Measurements from ENCODE around the gene CARD19. TPM values are rescaled to one million over a fixed set of nuclear protein-coding genes. Genes with fewer than 3 reads are reported as not detected.
A peak's percentile ranks its signal among the peaks of the same experiment; 100 is the strongest.

CARD19 gene
- total RNA-seq, 1 donor: 221 TPM

DNA sequence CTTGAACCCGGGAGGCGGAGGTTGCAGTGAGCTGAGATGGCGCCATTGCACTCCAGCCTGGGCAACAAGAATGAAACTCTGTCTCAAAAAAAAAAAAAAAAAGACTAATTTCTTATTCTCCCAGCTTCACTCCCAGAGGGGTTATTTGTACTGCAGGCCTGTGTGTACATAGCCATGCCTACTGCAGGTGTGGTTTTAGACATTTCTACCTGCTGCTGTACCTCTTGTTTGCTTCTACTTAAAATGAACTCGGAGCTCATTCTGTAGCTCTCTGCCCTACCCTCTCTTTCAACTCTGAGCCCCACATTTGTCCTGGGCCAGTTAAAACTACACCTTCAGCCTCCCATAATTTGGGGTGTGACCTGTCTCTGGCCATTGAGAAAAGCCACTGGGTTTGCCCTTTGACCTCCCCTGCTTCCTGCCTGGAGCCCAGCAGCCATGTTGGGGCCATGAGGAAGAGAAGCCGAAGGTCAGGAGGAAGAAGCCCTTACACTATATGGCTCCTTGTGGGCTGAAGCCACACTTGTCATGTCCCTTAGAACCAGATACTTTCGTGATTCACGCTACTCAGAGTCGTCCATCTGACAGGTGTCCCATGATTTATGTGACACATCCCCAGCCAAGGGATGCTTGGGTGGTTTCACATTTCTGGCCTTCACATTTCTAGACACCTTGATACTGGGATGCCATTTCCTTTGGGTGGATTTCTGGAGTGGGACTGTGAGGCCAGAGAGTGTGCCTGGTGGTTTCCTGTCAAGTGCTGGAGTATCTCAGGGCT lies 9.4 kb upstream of the CARD19 start:
- DNase-seq (ENCODE audit: low read depth in 2 of 3, low spot score in 2 of 3): no peak

DNA sequence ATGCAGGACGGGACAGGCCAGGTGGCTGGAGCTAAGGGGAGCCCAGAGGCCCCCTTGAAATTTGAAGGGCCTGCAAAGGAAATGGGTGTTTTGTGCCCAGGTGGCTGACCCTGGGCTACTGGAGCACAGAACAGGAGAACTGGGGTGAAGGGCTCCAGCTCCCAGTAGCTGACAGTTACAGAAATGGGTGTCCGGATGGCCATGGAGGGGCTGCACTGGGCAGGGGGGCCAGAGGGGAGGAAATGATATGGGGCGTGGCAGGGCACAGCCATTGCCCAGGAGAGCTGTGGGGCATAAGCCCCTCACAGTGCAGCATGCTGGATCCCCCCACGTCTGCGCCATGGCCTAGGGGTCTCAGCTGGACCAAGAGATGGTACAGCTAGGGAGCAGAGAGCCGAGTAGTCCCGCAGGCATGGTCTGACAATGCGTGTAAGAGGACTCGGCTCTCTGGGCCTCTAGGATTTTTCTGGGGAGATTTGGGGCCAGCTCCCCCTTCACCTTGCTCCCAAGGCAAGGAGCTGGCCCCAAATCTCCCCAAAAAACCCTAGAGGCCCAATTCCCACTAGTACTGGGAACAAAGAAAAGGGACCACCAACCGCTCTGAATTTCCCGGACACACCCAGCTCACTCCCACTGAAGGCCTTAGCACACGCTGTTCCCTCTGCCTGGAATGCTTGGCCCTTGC lies 7.9 kb upstream of the CARD19 start:
- no peak for DNase-seq (ENCODE audit: low read depth in 2 of 3, low spot score in 2 of 3)

DNA sequence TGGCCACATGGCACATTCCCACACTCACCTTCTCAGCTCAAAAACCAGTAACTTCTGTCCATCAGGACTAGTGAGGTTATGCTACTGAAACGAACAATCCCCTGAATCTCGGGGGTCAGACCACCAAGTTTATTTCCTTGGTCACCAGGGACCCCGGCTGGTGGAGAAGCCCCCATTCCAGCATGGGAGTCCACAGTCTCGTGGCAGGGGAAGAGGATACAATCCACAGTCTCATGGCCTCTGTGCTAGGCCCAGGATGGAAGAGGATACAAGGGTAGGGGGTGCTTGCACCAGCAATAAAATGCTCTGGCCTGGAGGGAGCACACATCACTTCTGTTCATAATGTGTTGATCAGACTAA lies 7.4 kb upstream of the CARD19 start:
- DNase-seq (ENCODE audit: low read depth in 2 of 3, low spot score in 2 of 3): no peak

DNA sequence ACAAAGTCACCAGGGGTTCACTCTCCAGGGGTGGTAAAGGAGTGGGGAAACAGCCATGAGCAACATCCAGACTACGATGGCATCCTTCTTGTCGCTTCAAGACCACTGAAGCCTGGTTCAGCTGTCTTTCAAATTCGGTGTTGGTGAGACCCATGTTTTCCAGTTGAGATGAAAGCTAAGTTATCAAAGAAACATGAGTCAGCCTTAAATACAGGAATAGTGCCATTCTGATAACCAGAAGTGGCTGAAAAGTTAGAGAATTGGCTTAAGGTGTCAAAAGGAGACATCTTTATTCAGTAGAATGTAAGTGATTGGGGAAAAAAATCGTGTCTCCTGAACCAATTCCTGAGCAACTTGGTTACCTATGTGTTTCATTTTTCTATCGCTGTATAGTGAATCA lies 7.0 kb upstream of the CARD19 start:
- DNase-seq (ENCODE audit: low read depth in 2 of 3, low spot score in 2 of 3): no peak

DNA sequence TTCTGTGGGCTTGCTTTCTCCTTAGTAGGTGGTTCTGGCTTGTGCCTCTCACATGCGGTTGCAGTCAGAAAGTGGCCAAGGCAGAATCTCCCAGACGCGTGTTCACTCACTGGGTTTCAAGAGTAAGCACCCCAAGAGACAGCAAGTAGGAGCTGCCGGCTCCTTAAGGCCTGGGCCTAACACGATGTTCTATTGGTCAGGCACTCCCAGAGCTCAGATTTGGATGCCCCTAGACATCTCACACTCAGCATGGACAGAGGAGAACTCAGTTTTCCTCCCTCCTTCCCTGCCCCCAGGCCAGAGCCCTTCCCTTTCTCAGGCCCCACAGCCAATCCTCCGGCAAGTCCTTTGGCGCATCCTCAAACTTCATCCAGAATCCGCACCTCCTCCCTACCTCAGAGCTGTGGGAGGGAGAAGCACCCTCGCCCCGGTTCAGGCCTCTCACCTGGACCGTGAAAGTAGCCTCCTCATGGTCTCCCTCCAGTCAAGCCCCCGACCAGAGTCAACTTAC lies 6.5 kb upstream of the CARD19 start:
- DNase-seq (ENCODE audit: low read depth in 2 of 3, low spot score in 2 of 3): no peak

DNA sequence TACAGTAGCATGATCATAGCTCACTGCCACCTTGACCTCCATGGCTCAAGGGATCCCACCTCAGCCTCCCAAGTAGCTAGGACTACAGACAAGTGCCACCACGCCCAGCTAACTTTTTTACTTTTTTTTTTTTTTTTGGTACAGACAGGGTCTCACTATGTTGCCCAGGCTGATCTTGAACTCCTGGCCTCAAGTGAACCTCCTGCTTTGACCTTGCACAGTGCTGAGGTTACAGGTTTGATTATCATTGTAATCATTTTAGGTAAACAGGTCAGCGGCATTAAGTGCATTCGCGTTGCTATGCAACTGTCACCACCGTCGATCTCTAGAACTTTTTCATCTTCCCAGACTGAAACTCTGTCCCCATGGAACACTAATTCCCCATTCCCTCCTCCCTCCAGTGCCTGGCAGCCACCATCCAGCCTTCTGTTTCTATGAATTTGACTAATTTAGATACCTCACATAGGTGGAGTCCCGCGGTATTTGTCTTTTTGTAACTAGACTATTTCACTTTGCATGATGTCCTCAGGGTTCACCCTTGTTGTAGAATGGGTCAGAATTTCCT lies 5.8 kb upstream of the CARD19 start:
- DNase-seq (ENCODE audit: low read depth in 2 of 3, low spot score in 2 of 3): no peak

DNA sequence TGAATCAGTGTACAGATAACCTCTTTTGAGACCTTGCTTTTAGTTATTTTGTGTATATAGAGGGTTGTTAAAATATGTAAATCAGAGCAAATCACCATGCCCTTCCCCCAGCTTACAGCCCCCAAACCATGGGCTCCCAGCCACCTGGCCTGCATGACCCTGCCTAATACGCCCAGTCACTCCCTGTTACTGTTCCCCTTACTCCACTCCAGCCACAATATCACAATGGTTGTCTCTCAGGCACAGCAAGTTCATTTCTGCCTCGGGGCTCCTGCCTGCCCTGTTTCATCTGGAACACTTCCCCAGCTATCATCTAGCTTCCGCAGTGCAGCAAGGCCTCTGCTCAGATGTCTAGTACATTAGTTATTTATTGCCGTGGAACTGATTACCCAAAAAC lies 5.0 kb upstream of the CARD19 start:
- DNase-seq (ENCODE audit: low read depth in 2 of 3, low spot score in 2 of 3): no peak

DNA sequence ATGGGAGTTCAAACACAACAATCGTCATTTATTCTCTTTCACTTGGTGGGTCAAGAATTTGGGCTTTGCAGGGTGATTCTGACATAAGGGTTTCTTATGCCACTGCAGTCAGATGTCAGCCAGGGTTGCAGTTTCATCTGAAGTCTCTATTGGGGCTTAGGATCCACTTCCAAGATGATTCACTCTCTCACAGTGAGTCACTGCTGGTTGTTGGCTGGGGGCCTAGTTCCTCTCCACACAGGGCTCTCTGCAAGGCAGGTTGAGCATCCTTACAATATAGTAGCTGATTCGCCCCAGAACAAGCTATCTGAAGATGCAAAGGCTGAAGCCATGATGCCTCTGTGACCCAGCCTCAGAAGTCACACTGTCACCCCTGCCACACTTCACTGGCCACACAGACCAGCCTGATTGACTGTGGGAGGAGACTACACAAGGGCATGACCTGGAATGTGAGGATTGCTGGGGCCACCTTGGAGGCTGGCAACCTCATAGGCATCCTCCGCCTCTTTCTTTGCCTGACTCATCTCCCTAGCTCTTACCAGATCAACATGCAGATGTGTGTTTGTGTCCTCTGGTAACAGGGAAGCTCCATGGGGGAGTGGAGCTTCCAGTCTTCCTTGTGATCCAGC lies 4.5 kb upstream of the CARD19 start:
- peak in 2 of 3 donors; percentile 42 to 44 for DNase-seq (ENCODE audit: low read depth in 2 of 3, low spot score in 2 of 3)

DNA sequence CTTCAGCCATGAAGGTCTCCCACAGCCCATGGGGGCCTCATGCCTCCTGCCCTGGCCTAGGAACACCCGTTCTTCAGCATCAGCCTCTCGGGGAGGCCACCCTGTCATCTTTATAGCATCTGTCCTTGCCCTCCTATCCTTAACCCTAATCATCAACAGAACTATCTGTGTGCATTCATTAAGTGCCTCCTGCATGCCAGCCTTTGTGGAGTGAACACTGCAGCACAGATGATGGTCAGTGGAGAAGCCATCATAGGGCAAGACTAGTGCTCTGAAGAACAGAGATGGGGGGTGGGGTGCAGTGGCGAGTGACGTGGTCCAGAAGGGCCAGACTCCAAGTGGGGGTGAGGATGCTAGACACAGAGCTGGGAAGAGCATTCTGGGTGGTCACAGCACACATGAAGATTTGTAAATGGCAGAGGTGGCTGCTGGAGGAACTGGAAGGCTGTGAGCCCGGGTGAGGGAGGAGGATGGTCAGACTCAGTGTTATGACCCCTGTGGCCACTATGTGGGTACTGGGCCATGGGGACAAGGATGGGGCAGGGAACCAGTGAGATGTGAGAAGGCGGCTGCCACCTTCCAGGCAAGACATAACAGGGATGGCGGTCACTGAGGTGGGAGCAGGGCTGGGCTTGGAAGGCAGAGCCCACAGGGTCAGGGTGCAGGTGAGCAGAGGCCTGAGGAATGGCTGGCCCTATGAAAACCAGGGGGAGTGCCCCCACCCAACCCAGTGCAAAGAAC lies 3.6 kb upstream of the CARD19 start:
- no peak for DNase-seq (ENCODE audit: low read depth in 2 of 3, low spot score in 2 of 3)

DNA sequence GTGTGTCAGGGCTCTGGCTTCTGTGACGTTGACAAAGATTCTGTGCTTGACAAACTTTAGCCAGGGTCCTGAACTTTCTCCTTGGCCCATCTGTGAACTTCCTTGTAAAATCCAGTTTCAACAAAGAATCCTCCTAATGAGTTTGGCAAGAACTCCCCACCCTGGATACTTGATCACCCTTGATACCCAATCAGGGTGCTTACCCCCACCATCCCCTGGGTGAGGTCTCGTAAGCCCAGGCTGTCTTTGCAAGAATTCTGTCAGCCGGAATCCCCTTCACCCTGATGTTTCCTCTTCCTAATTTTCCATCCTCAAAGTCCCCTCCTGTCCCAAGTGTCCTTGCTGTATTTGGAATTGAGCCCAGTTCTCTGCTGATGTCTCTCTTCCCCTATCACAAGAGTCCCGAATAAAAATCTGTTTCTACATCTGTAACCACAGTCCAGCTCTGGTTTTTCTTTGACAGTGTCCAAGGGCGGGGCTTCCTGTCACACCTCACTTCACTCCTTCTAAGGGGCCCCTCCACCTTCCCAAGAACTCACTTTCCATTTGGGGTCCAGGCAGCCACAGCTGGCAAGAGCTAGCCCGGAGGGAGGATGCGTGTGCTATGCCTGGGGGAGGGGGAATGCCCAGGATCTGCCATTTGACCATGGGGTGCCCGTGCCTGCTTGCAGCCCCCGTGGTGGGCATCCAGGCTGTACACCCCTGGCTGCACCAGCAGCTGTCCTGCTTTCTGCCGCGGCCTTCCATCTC lies 2.7 kb upstream of the CARD19 start:
- peak in 2 of 3 donors; percentile 50 to 66 for DNase-seq (ENCODE audit: low read depth in 2 of 3, low spot score in 2 of 3)

DNA sequence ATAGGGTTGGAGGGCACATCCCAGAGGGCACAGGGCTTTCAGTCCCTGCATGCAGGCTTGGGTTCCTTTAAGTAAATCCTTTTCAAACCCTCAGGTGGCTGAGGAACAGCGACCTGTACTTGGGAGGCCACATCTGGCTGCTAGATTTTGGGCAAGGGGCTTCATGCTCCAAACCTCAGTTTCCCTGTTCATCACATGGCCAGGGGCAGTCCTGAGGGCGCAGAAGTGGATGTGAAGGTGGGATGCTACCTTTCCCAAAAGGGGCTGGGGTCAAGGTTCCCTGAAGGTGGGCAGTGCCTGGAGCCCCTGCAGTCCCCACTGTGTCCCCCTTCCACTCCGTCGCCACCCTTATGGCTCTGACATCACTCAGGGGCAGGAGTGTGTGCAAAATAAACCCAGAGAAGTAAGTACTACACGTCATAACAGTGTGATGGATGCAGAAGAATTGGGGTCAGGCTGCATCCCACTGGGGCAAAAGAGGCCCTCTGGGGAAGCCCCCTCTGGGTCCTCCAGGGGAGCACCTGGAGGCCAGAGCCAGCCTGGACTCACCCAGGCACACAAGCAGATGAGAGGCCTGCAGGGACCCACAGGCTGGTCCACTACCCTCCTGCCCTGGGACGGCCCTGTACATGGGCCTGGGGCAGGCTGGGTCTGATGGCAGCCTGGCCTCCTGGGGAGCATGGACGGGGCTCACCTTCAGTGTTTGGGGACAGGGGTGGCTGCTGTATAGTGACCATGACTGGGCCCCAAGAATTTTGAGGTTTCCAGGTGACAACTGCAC lies 1.9 kb upstream of the CARD19 start:
- no peak for DNase-seq (ENCODE audit: low read depth in 2 of 3, low spot score in 2 of 3)

DNA sequence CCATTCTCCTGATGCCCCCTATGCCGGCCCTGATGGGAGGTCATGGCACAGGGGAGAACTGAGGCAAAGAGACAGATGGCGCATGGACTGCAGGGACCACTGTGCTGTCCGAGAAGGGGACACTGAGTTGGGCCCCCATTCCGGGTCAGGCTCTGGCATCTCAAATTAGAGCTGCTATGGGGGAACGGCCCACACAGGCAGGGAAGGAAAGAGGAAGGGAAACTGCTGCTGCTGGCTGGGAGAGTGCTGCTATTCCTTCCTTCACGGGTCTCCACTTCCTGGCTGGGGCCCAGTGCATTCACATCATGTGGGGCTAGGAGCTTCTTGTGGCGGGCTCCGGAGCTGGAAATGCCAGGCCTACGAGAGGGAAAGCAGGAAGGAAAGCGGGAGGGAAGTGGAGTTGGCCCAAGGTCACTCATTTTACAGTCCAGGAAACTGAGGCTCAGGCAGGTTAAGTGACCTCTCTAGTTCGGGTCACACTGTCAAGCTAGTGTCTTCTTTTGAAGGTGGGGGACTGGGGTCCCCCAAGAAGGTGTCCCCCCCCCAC lies 1.3 kb upstream of the CARD19 start:
- peak in 1 of 3 donors; percentile 36 for DNase-seq (ENCODE audit: low read depth in 2 of 3, low spot score in 2 of 3)

DNA sequence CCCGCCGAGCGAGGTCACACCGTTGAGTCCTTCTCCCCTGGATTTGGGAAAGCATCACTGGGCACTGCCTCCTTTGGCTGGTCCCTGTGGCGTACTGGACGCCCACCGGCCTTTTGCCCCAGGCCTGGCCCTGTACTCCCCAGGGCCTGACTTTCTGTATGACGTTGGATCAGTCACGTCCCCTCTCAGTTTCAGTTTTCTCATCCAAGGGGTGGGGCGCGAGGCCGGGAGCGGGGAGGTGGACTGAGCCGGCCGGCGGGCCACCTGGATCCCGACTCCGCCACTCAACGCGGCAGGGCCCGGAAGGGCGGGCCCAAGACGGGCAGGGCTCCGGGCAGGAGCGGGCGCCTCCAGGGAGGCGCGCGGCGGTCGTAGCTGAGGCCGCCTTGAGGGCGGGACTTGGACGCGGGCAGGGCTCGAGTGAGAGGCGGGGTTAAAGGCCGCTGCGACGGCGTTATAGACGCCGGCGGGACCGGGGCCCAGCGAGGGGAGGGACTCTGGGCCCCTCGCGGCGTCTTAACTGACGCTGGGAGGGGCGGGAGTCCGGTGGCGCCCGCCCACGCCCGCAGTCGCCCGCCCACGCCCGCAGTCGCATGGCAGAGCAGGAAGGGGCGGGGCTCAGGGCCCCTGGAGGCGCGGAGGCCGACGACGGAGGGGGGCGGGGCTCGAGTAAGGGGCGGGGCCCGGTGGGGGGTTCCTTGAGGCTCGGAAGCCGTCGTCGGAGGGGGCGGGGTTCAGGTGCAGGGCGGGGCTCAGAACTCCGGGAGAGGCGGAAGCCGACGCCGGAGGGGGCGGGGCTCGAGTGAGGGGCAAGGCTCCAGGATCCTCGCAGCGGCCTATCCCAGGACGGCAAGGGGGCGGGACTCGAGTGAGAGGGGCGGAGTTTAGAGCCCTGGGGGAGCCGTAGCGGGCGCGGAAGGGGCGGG lies 549 bp upstream of the CARD19 start:
- peak; percentile 99 for DNase-seq (ENCODE audit: low read depth in 2 of 3, low spot score in 2 of 3)

DNA sequence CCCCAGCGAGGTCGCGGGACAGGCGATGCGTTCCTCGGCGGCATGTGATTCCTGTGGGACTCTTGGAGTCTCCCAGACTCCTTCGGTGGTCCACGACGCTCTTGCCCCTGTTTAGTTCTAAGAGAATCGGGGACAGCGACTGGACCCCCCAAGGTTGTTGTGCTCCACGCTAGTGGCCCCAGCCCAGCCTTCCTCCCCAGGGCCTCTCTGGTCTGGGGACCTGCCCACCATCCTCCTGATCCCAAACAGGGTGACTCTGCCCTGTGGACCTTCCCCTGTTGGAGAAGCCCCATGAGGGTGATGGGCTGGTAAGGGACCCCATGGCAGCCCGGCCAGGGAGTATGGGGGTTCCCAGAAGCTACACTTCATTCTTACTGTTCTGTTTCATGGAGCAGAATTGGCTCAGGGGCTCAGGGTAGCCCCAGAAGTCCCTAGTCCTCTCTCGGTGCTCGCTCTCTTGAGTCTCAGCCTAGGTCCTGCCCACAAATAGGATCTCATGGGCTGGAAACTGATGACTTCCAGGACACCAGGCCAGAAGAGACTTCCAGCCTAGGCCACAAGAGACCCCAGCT lies 880 bp downstream of the CARD19 start:
- no peak for DNase-seq (ENCODE audit: low read depth in 2 of 3, low spot score in 2 of 3)

DNA sequence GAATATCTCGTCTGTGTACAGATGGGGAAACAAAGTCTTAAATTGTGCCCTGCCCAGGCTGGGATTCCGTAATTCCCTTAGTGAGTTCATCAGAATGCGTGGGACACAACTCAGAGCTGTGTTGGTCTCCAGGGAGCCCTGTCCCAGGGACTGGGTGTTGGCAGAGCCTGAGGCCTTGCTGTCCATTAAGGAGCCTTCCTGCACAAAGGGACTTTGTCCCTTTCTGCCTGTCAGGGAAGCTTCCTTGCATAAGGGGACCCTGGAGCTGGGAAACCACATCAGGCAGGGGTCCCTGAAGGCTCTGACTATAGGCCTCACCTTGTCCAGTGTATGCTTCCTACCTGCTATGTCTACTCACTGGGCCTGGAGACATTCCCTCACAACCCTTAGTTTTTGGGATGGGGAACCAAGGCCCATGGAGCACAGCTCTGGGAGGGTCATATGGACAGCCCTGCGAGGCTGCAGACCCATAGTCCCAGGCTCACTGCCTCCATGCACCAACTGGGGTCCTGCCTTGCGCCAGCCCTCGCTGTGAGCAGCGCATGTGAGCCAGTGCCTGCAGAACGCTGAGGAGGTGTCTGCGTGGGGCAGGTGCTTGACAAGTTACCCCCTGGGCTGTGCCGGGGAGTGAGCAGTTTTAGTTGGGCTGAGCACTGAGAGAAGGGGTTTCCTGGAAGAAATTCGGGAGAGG lies 1.6 kb downstream of the CARD19 start:
- no peak for DNase-seq (ENCODE audit: low read depth in 2 of 3, low spot score in 2 of 3)

DNA sequence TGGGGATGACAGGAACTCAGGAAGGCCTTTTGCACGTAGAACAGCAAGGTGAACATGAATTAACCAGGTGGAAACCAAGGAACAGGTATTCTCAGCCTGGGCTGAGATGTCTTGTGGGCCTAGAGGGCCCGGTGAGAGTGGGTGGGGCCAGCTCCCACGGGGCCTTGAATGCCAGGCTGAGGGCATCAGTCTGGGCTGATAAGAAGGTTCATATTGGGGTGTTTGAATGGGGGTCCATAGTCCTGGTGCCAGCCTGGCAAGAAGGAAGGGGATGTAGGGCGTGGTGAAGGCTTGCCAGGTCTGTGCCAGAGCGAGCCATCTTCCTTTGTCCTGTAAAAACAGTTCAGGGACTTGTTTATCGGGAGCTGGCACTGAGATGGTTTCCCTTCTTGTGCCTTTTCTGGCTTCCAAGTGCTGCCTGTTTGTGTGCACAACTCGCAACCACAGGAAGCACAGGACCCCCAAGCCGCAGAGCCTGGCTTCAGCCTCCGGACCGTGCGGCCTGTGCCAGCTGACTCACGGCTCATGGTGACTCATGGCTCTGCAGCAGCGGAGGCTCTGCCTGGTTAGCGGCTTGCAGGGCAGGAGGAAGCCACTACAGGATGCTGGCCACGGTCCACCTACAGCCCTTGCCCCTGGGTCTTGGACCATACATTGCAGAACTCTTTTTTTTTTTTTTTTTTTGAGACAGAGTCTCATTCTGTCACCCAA lies 2.4 kb downstream of the CARD19 start:
- peak in 2 of 3 donors; percentile 96 for DNase-seq (ENCODE audit: low read depth in 2 of 3, low spot score in 2 of 3)
